ENCODE data around the gene ANGPTL2.

ANGPTL2 gene

GRCh38 chr9:127098916-127099553 is 23.4 kb downstream of the ANGPTL2 start:
- TF ChIP-seq TAF1 (IDR thresholded peaks at IDR 0.05; ENCODE audit: borderline replicate concordance, insufficient read depth, low read length) = no peak
- TF ChIP-seq POLR2AphosphoS5 (IDR thresholded peaks at IDR 0.05; ENCODE audit: low read depth, low read length) = no peak
- TF ChIP-seq REST (IDR thresholded peaks at IDR 0.05; ENCODE audit: insufficient read depth in 1 of 2, low read depth in 2 of 2, low read length in 2 of 2) = no peak
- no peak for TF ChIP-seq FOXP2 (optimal IDR thresholded peaks at IDR 0.05; ENCODE audit: borderline replicate concordance, extremely low read depth, extremely low read length, insufficient read depth)

DNA sequence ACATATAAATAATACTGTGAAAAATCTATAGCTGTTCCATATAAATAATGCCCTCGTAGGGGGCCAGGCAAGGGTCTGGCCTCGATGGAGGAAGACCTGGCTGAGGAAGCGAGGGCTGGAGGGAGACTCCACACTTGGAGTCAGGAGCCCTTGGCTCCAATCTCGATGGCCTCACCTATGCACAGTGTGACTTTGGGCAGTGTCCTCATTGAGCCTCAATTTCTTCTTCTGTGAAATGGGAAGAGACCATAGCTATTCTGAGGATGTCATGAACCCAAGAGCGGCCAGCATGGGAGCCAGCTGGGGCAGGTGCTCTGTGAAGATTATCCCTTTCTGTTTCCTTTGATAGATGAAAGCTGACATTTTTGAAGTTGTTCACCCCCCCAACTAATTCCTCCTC is 24.8 kb downstream of the ANGPTL2 start:
- TF ChIP-seq REST (IDR thresholded peaks at IDR 0.05; ENCODE audit: insufficient read depth in 1 of 2, low read depth in 2 of 2, low read length in 2 of 2) = no peak

DNA sequence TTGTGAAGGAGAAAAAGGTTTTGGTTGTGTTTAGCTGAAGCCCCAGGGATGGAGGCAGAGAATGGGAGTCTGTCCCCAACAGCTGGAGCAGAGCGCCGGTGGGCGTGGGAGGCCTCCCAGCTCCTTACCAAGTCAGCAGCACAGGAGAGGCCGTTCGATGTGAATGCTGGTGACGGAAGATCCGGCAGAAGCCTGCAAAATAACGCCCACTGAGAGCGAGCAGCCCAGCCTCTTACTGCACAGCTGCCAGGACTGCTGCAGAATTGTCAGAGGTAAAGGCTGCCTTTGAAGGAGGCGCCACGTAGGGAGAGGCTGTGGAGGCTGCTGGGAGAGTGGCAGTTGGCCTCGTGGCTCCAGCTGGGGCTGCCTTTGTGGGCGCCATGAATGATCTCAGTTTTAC is 26.2 kb downstream of the ANGPTL2 start:
- TF ChIP-seq REST (IDR thresholded peaks at IDR 0.05; ENCODE audit: insufficient read depth in 1 of 2, low read depth in 2 of 2, low read length in 2 of 2) (no peak), TAF1 (IDR thresholded peaks at IDR 0.05; ENCODE audit: borderline replicate concordance, insufficient read depth, low read length) (no peak), SIN3A (IDR thresholded peaks at IDR 0.05; ENCODE audit: borderline replicate concordance, insufficient read depth, low read length) (no peak), FOXP2 (optimal IDR thresholded peaks at IDR 0.05; ENCODE audit: borderline replicate concordance, extremely low read depth, extremely low read length, insufficient read depth) (no peak), POLR2AphosphoS5 (IDR thresholded peaks at IDR 0.05; ENCODE audit: low read depth, low read length) (no peak)

DNA sequence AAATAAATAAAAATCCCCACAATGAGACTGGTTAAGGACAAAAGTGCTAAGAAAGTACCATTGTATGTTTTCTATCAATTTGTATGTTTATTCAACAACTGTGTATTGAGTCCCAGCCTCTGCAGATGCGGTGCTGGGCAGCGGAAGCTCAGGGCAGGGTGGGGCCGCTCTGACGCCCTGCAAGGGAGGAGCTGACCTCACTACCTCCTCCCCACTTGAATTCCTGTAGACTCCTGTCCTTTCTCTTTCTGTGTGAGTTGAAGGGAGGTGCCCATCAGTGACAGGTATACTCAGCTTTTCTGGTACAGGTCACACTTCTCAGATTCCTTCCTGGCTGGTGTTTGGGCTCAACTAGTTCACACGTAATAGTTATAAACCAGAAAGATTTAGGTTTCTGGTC is 27.0 kb downstream of the ANGPTL2 start:
- TF ChIP-seq FOXP2 (optimal IDR thresholded peaks at IDR 0.05; ENCODE audit: borderline replicate concordance, extremely low read depth, extremely low read length, insufficient read depth) (no peak), REST (IDR thresholded peaks at IDR 0.05; ENCODE audit: insufficient read depth in 1 of 2, low read depth in 2 of 2, low read length in 2 of 2) (no peak)

- TF ChIP-seq POLR2AphosphoS5 (IDR thresholded peaks at IDR 0.05; ENCODE audit: low read depth, low read length) (no peak), TAF1 (IDR thresholded peaks at IDR 0.05; ENCODE audit: borderline replicate concordance, insufficient read depth, low read length) (no peak), REST (IDR thresholded peaks at IDR 0.05; ENCODE audit: insufficient read depth in 1 of 2, low read depth in 2 of 2, low read length in 2 of 2) (no peak), FOXP2 (optimal IDR thresholded peaks at IDR 0.05; ENCODE audit: borderline replicate concordance, extremely low read depth, extremely low read length, insufficient read depth) (no peak), SIN3A (IDR thresholded peaks at IDR 0.05; ENCODE audit: borderline replicate concordance, insufficient read depth, low read length) (no peak)
These were observed 29.0 kb downstream of the ANGPTL2 start for GRCh38 chr9:127093319-127094020.

Data from PFSK-1 (cell line).